NB4 (cell line): ENCODE data around the gene EHMT2.

Source experiments
- MYC ChIP-seq: IDR thresholded peaks from 2 replicates; pipeline ENCODE4 v1.6.1; 2011; ENCODE audit warnings: low read depth, low read length
- POLR2A ChIP-seq: IDR thresholded peaks from 2 replicates; pipeline ENCODE4 v1.6.1; 2011; ENCODE audit warnings: mild to moderate bottlenecking; ENCODE audit not compliant: insufficient read length; ENCODE audit errors: extremely low read depth
- TF ChIP-seq, protein P1 (sequence below): IDR thresholded peaks from one replicate; pipeline ENCODE4 v1.5.1; 2012; ENCODE audit warnings: low read depth, low read length
- TF ChIP-seq, protein P2 (sequence below): IDR thresholded peaks from 2 replicates; pipeline ENCODE4 v1.6.1; 2011; ENCODE audit warnings: low read depth, low read length

DNA sequence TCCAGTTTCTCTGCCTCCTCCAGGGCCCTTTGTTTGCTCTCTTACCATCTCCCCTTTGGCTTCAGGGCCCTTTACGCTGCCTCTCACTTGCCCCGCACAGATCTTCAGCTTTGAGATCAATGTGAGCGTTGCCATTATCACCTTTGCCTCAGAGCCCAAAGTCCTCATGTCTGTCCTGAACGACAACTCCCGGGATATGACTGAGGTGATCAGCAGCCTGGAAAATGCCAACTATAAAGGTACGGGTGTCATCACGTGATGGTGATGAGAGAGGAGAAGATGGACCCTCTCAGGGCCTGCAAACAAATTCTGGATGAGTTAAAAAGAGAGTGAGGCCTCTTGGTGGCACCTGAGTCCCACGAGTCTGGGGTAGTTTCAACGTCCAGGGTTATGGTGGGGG, 38.3 kb upstream of the EHMT2 start:
- TF ChIP-seq POLR2A (no peak), MYC (no peak)
- TF ChIP-seq, protein P1, sequence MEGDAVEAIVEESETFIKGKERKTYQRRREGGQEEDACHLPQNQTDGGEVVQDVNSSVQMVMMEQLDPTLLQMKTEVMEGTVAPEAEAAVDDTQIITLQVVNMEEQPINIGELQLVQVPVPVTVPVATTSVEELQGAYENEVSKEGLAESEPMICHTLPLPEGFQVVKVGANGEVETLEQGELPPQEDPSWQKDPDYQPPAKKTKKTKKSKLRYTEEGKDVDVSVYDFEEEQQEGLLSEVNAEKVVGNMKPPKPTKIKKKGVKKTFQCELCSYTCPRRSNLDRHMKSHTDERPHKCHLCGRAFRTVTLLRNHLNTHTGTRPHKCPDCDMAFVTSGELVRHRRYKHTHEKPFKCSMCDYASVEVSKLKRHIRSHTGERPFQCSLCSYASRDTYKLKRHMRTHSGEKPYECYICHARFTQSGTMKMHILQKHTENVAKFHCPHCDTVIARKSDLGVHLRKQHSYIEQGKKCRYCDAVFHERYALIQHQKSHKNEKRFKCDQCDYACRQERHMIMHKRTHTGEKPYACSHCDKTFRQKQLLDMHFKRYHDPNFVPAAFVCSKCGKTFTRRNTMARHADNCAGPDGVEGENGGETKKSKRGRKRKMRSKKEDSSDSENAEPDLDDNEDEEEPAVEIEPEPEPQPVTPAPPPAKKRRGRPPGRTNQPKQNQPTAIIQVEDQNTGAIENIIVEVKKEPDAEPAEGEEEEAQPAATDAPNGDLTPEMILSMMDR = no peak
- TF ChIP-seq, protein P2, sequence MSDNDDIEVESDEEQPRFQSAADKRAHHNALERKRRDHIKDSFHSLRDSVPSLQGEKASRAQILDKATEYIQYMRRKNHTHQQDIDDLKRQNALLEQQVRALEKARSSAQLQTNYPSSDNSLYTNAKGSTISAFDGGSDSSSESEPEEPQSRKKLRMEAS = no peak
